RCC 7860 (cell line): Measurements from ENCODE around the gene SFPQ.
"Not testable (repeated sequence)": the region's sequence is repeated elsewhere in the genome, so short reads cannot be mapped to it uniquely, and the experiment has no call there.

Experiments used
- DNase-seq: peaks from one replicate; pipeline ENCODE4 v3.0.0-alpha.2; 2015; ENCODE audit warnings: low spot score
- FAIRE-seq: peaks from 2 replicates; lab custom pipeline; 2012; peaks lifted over from hg19 to GRCh38; lab: Jason Lieb, UNC

Gene SFPQ

DNA sequence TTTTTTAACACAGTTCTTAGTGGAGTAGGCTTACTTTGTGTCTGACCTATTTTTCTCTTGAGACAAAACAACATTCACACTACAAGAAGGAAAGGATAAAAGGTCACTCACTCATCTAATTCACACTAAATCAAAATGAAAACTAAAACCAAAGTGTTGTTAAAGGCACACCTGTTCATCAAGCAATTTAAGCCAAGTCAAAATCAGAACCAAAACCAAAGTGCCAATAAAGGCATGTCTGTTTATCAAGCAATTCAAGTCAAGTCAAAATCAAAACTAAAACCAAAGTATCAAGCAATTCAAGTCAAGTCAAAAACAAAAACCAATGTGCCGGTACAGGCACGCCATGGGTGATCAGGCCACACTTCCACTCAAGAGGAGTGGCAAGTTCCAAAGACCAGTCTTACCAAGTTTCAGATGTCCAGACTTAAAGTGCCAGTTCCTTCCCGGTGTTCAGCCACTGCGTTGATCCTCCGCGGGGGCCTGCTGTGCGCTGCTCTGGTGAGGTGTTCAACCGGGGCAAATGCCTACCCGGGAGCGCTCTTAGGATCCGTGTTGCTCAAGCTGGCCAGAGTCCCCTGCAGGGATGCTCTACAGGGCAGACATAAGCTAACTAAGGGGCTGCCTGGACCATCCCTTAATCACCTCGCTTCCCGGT, 46.9 kb downstream of the SFPQ start:
- not testable (repeated sequence) for FAIRE-seq, DNase-seq

DNA sequence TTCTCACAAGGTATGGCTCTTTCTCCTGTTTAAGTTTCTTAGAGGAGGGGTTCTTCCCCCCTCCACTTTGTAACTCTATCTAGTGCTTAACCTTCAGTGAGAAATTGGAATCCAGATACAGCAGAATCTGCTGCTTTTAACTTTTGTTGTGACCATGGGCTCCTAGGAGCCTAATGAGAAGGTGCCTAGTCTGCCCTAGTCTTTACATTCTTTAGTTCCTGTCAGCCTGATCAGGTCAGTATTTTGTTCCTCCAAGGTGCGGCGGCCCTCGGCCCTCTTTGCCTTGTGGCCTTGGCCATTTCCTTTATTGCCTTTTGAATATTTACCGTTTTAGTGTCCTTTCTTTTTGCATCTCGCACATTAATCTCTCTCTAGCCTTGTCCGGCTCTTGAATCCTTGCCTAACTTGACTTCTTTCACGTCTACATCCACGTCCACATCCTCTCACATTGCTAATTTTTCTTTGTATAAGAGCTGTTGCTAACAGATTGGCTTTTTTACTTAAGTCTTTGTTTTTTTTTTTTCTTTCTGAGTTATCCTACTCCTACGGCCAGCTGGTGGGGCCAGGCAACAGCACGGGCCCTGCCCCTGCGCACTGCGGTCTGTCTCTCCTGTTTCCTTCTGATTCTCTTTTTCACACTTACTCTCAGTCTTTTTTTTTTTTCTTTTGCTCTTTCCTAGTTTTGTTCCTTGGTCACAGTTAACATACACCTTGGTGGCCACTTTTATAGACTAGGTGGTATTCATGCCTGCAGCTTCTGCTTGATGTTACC, 49.0 kb downstream of the SFPQ start:
- no peak for DNase-seq
- FAIRE-seq: no peak

DNA sequence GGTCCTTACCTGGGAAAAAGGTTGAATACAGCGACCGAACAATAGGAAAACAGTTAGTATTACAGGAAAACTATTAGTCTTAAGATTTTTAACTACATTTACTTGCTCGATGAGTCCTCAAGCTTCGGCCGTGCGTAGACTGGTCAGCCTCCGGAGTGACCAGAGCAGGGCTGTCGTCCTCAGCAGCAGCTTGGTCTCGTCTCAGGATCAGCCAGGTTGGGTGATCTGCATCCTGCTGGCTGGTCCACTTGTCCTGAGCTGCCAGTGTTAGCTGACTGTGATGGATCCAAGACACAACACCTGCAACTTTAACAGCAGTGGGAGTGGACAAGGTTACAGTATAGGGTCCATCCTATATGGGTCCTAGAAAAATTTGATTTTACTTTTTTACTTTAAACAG, 50.2 kb downstream of the SFPQ start:
- FAIRE-seq, DNase-seq: not testable (repeated sequence)

DNA sequence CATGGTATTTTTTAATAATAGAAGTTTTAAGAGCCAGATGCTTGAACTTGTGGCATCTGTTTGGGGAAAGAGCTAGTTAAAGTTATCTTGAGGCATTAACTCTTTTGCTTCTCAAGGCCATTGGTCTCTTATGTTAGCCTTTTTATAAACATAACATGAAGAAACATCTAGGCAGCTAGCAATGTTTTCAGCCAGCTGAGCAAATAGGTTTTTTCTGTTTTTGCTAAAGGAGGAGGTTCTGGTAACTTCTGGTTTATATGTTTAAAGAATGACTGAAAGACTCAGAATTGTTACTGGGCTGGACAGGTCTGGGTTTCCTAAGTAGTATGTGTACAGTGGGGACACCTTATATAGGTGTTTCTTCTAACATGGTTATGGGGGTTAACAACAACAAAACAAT, 50.7 kb downstream of the SFPQ start:
- not testable (repeated sequence) for DNase-seq, FAIRE-seq

DNA sequence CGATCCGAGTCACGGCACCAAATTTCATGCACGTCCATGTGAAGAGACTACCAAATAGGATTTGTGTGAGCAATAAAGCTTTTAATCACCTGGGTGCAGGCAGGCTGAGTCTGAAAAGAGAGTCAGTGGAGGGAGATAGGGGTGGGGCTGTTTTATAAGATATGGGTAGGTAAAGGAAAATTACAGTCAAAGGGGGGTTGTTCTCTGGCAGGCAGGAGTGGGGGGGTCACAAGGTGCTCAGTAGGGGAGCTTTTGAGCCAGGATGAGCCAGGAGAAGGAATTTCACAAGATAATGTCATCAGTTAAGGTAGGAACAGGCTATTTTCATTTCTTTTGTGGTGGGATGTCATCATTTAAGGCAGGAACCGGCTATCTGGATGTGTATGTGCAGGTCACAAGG, 55.4 kb downstream of the SFPQ start:
- FAIRE-seq: not testable (repeated sequence)

DNA sequence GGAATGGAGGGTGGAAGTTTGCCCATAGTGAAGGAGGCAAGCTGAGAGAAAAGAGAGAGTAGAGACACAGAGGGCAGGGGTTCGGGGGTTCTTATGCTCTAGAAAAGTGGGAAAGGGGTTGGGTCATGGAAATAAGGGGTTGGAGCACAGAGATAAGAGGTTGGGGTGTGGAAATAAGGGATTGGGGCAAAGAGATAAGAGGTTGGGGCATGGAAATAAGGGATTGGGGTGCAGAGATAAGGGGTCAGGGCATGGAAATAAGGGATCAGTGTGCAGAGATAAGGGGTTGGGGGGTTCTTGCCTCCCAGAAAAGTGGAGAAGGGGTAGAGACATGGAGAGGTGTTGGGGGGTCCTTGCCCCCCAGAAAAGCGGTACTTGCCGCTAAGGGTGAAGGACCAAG, 56.2 kb downstream of the SFPQ start:
- no peak for FAIRE-seq

More for the DNA sequence above, 55.4 kb downstream of the SFPQ start:
- DNase-seq: not testable (repeated sequence)

More for the DNA sequence above, 56.2 kb downstream of the SFPQ start:
- no peak for DNase-seq
